ENCODE measurements around the gene TMEM120B. TPM values are rescaled to one million over a fixed set of nuclear protein-coding genes. Genes with fewer than 3 reads are reported as not detected.

The TMEM120B gene
- total and polyA plus RNA-seq, 2 of the 13 experiments (the other 11 are each of a cell fraction or from before 2014, with no cell fraction given) = 7.1 to 12.9 TPM

GRCh38 chr12:121795034-121795968 is 82.7 kb downstream of the TMEM120B start (continued):
- no peak for TF ChIP-seq THYN1 (CRISPR knock-in tag; IDR thresholded peaks at IDR 0.05; ENCODE audit: borderline replicate concordance, low read depth)
- TF ChIP-seq, protein P1, sequence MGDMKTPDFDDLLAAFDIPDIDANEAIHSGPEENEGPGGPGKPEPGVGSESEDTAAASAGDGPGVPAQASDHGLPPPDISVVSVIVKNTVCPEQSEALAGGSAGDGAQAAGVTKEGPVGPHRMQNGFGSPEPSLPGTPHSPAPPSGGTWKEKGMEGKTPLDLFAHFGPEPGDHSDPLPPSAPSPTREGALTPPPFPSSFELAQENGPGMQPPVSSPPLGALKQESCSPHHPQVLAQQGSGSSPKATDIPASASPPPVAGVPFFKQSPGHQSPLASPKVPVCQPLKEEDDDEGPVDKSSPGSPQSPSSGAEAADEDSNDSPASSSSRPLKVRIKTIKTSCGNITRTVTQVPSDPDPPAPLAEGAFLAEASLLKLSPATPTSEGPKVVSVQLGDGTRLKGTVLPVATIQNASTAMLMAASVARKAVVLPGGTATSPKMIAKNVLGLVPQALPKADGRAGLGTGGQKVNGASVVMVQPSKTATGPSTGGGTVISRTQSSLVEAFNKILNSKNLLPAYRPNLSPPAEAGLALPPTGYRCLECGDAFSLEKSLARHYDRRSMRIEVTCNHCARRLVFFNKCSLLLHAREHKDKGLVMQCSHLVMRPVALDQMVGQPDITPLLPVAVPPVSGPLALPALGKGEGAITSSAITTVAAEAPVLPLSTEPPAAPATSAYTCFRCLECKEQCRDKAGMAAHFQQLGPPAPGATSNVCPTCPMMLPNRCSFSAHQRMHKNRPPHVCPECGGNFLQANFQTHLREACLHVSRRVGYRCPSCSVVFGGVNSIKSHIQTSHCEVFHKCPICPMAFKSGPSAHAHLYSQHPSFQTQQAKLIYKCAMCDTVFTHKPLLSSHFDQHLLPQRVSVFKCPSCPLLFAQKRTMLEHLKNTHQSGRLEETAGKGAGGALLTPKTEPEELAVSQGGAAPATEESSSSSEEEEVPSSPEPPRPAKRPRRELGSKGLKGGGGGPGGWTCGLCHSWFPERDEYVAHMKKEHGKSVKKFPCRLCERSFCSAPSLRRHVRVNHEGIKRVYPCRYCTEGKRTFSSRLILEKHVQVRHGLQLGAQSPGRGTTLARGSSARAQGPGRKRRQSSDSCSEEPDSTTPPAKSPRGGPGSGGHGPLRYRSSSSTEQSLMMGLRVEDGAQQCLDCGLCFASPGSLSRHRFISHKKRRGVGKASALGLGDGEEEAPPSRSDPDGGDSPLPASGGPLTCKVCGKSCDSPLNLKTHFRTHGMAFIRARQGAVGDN (CRISPR knock-in tag; IDR thresholded peaks at IDR 0.05) = peak; percentile 6; the same call in 1 of the 2 replicates
- TF ChIP-seq ZNF335 (CRISPR knock-in tag; IDR thresholded peaks at IDR 0.05) = no peak
- peak in 1 of 2 experiments; percentile 20; a peak in 1 of 4 replicates for TF ChIP-seq KLF16 (CRISPR knock-in tag; IDR thresholded peaks at IDR 0.05)
- no peak for TF ChIP-seq PAWR (CRISPR knock-in tag; IDR thresholded peaks at IDR 0.05; ENCODE audit: borderline replicate concordance)
- peak; percentile 64 for TF ChIP-seq THAP11 (CRISPR knock-in tag; IDR thresholded peaks at IDR 0.05)
- TF ChIP-seq FOXP1 (IDR thresholded peaks at IDR 0.05) = no peak
- TF ChIP-seq FOXP1 (CRISPR knock-in tag; IDR thresholded peaks at IDR 0.05) = no peak
- TF ChIP-seq TRAFD1 (CRISPR knock-in tag; IDR thresholded peaks at IDR 0.05; ENCODE audit: borderline replicate concordance) = no peak
- no peak for TF ChIP-seq TMF1 (CRISPR knock-in tag; IDR thresholded peaks at IDR 0.05; ENCODE audit: low read depth)
- TF ChIP-seq, protein P2, sequence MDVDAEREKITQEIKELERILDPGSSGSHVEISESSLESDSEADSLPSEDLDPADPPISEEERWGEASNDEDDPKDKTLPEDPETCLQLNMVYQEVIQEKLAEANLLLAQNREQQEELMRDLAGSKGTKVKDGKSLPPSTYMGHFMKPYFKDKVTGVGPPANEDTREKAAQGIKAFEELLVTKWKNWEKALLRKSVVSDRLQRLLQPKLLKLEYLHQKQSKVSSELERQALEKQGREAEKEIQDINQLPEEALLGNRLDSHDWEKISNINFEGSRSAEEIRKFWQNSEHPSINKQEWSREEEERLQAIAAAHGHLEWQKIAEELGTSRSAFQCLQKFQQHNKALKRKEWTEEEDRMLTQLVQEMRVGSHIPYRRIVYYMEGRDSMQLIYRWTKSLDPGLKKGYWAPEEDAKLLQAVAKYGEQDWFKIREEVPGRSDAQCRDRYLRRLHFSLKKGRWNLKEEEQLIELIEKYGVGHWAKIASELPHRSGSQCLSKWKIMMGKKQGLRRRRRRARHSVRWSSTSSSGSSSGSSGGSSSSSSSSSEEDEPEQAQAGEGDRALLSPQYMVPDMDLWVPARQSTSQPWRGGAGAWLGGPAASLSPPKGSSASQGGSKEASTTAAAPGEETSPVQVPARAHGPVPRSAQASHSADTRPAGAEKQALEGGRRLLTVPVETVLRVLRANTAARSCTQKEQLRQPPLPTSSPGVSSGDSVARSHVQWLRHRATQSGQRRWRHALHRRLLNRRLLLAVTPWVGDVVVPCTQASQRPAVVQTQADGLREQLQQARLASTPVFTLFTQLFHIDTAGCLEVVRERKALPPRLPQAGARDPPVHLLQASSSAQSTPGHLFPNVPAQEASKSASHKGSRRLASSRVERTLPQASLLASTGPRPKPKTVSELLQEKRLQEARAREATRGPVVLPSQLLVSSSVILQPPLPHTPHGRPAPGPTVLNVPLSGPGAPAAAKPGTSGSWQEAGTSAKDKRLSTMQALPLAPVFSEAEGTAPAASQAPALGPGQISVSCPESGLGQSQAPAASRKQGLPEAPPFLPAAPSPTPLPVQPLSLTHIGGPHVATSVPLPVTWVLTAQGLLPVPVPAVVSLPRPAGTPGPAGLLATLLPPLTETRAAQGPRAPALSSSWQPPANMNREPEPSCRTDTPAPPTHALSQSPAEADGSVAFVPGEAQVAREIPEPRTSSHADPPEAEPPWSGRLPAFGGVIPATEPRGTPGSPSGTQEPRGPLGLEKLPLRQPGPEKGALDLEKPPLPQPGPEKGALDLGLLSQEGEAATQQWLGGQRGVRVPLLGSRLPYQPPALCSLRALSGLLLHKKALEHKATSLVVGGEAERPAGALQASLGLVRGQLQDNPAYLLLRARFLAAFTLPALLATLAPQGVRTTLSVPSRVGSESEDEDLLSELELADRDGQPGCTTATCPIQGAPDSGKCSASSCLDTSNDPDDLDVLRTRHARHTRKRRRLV (CRISPR knock-in tag; IDR thresholded peaks at IDR 0.05) = no peak
- no peak for TF ChIP-seq ZNF225 (CRISPR knock-in tag; IDR thresholded peaks at IDR 0.05)
- TF ChIP-seq, protein P3, sequence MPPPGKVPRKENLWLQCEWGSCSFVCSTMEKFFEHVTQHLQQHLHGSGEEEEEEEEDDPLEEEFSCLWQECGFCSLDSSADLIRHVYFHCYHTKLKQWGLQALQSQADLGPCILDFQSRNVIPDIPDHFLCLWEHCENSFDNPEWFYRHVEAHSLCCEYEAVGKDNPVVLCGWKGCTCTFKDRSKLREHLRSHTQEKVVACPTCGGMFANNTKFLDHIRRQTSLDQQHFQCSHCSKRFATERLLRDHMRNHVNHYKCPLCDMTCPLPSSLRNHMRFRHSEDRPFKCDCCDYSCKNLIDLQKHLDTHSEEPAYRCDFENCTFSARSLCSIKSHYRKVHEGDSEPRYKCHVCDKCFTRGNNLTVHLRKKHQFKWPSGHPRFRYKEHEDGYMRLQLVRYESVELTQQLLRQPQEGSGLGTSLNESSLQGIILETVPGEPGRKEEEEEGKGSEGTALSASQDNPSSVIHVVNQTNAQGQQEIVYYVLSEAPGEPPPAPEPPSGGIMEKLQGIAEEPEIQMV (CRISPR knock-in tag; IDR thresholded peaks at IDR 0.05; ENCODE audit: low read depth) = no peak
- TF ChIP-seq ELF3 (CRISPR knock-in tag; IDR thresholded peaks at IDR 0.05) = peak; percentile 63; the same call in 1 of the 2 replicates
- no peak for TF ChIP-seq NKX3-1 (CRISPR knock-in tag; IDR thresholded peaks at IDR 0.05)
